ENCODE data around the gene PCYT1A. TPM values are rescaled to one million over a fixed set of nuclear protein-coding genes. Genes with fewer than 3 reads are reported as not detected.

Gene PCYT1A
- total RNA-seq, 1 experiment from 2014 or later = 91.2 TPM

DNA sequence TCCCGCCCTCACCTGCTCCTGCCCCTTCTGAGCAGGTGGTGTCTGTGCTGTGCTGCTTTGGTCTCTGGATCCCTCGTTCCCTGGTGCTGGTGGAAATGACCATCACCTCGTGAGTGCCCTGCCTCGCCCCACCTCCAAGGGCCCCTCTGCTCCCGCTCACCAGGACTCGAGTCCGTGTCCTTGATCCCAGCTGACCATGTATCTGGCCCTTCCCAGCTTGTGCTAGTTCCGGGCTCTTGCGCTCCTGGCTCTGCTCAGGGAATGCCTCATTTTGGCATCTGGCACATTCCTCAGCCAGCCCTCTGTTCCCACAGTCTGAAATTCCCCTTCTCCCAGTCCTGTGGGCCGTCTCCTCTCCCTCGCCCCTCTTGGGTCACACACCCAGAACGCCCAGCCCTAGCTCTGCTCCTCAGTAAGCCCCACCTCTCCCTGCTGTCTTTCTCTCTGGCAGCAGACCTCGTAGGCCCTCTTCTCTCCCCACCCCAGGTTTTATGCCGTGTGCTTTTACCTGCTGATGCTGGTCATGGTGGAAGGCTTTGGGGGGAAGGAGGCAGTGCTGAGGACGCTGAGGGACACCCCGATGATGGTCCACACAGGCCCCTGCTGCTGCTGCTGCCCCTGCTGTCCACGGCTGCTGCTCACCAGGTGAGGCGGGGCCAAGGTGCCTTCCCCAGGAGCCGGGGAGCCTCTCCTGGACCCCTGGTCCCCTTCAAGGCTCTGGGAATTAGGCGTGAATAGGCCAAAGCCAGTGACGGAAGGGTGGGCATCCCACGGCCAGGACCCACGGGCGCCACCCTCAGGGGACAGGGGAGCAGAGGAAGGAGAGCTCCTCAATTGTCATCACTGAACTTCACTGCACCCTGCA, 59.7 kb downstream of the PCYT1A start:
- no peaks in the 10 kb centered on the region for H3K9me2 ChIP-seq (ENCODE audit: insufficient read depth)

DNA sequence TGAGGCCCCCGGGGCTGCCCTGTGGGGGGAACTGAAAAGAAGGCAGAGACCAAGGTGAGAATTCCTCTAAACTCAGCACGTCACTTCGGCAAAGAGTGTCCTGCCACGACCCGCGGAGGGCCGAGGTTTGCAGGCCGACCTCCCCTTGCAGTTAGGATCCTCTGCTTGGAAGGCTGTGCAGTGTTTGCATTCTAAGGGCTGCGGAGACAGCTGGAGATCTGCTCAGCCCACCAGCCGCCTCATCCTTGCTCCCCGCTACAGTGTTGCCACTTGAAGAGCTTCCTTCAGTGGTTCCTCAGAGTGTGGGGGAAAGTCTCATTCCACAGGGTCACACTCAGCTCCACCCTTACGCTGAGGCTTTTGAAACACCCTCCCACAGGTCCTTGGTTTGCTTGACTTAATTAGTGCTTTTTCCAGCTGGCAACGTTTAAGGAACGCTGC, 60.4 kb downstream of the PCYT1A start:
- no peaks in the 10 kb centered on the region for H4K20me1 ChIP-seq (ENCODE audit: insufficient read depth)
- H3K27me3 ChIP-seq (ENCODE audit: insufficient read depth, low read depth) = no peaks in the 10 kb centered on the region
- intact Hi-C loops (cut with micrococcal nuclease; ENCODE audit: unreplicated experiment) = no loop called here
- H3K36me3 ChIP-seq (ENCODE audit: low read depth) = no peaks in the 10 kb centered on the region
- H3K9me2 ChIP-seq (ENCODE audit: insufficient read depth) = no peaks in the 10 kb centered on the region
- no peaks in the 10 kb centered on the region for H3K9me3 ChIP-seq (ENCODE audit: insufficient read depth, low read depth)
- H3F3A ChIP-seq (ENCODE audit: insufficient read depth, low read depth) = no peaks in the 10 kb centered on the region
- H2AFZ ChIP-seq = no peak overlapping the region
- no TSS peak for BruUV-seq (replicated peaks)
- no peak for DNase-seq
- H3K79me2 ChIP-seq (ENCODE audit: low read depth) = no peaks in the 10 kb centered on the region
- CTCF ChIA-PET = no interaction called here
- POLR2A ChIA-PET (ENCODE audit: unreplicated experiment) = no interaction called here
- H3K27ac ChIP-seq = no peak overlapping the region
- TF ChIP-seq, protein P1, sequence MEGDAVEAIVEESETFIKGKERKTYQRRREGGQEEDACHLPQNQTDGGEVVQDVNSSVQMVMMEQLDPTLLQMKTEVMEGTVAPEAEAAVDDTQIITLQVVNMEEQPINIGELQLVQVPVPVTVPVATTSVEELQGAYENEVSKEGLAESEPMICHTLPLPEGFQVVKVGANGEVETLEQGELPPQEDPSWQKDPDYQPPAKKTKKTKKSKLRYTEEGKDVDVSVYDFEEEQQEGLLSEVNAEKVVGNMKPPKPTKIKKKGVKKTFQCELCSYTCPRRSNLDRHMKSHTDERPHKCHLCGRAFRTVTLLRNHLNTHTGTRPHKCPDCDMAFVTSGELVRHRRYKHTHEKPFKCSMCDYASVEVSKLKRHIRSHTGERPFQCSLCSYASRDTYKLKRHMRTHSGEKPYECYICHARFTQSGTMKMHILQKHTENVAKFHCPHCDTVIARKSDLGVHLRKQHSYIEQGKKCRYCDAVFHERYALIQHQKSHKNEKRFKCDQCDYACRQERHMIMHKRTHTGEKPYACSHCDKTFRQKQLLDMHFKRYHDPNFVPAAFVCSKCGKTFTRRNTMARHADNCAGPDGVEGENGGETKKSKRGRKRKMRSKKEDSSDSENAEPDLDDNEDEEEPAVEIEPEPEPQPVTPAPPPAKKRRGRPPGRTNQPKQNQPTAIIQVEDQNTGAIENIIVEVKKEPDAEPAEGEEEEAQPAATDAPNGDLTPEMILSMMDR (conservative IDR thresholded peaks at IDR 0.05) = no peak
- no peaks in the 10 kb centered on the region for H3K4me1 ChIP-seq (replicated peaks; ENCODE audit: insufficient read depth)
- H3K4me3 ChIP-seq = no peak overlapping the region
- no peak overlapping the region for H3K4me2 ChIP-seq

More for the DNA sequence above, 59.7 kb downstream of the PCYT1A start:
- BruUV-seq (replicated peaks) = no TSS peak
- Histone ChIP-seq H3K79me2 (ENCODE audit: low read depth) (no peaks in the 10 kb centered on the region), H3K27me3 (ENCODE audit: insufficient read depth, low read depth) (no peaks in the 10 kb centered on the region), H2AFZ (no peak overlapping the region), H3K27ac (no peak overlapping the region), H3K9me3 (ENCODE audit: insufficient read depth, low read depth) (no peaks in the 10 kb centered on the region), H3K4me1 (replicated peaks; ENCODE audit: insufficient read depth) (no peaks in the 10 kb centered on the region), H3K4me3 (no peak overlapping the region), H3F3A (ENCODE audit: insufficient read depth, low read depth) (no peaks in the 10 kb centered on the region), H4K20me1 (ENCODE audit: insufficient read depth) (no peaks in the 10 kb centered on the region), H3K36me3 (ENCODE audit: low read depth) (no peaks in the 10 kb centered on the region), H3K4me2 (no peak overlapping the region)
- POLR2A ChIA-PET (ENCODE audit: unreplicated experiment) = no interaction called here
- CTCF ChIA-PET = no interaction called here
- TF ChIP-seq EZH2 (IDR thresholded peaks at IDR 0.05; ENCODE audit: low read depth) = no peak
- TF ChIP-seq, protein P1 (conservative IDR thresholded peaks at IDR 0.05) = no peak
- no peak for DNase-seq
- intact Hi-C loops (cut with micrococcal nuclease; ENCODE audit: unreplicated experiment) = no loop called here

DNA sequence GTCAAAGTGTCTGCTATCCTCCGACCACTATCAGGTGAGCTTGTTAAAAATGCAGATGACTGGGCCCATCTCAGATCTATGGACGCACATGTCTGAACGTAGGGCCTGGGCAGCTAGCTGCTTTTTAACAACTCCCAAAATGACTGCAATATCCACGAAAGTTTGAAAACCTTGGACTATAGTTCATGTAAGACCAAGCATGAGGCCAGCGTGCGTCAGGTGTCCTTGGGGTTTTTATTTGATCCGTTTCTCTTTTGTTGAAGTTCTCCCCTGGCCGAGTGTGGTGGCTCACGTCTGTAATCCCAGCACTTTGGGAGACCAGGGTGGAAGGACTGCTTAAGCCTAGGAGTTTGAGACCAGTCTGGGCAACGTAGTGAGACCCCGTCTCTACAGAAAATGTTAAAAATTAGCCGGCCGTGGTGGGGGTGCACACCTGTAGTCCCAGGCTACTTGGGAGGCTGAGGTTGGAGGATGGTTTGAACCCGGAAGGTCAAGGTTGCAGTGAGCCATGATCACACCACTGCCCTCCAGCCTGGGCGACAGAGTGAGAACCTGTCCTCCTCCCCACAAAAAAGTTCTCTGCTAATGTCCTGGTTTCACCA, 61.7 kb downstream of the PCYT1A start:
- Histone ChIP-seq H3K36me3 (ENCODE audit: low read depth) (no peaks in the 10 kb centered on the region), H3K27ac (no peak overlapping the region), H3K4me1 (replicated peaks; ENCODE audit: insufficient read depth) (no peaks in the 10 kb centered on the region), H4K20me1 (ENCODE audit: insufficient read depth) (no peaks in the 10 kb centered on the region), H3K4me2 (no peak overlapping the region), H3K27me3 (ENCODE audit: insufficient read depth, low read depth) (no peaks in the 10 kb centered on the region), H3K9me2 (ENCODE audit: insufficient read depth) (no peaks in the 10 kb centered on the region), H3F3A (ENCODE audit: insufficient read depth, low read depth) (no peaks in the 10 kb centered on the region), H2AFZ (no peak overlapping the region), H3K9me3 (ENCODE audit: insufficient read depth, low read depth) (no peaks in the 10 kb centered on the region), H3K4me3 (no peak overlapping the region), H3K79me2 (ENCODE audit: low read depth) (no peaks in the 10 kb centered on the region)
- no TSS peak for BruUV-seq (replicated peaks)
- POLR2A ChIA-PET (ENCODE audit: unreplicated experiment) = no interaction called here
- TF ChIP-seq, protein P1 (conservative IDR thresholded peaks at IDR 0.05) = no peak
- no peak for TF ChIP-seq EZH2 (IDR thresholded peaks at IDR 0.05; ENCODE audit: low read depth)
- CTCF ChIA-PET = interaction anchor here (1.1 kb wide), 1 partner anchor 152 kb away, joined by 3 read pairs; no protein-coding TSS in a partner anchor
- no peak for DNase-seq
- intact Hi-C loops (cut with micrococcal nuclease; ENCODE audit: unreplicated experiment) = no loop called here
